ENCODE results near the gene FDXR. TPM values are rescaled to one million over a fixed set of nuclear protein-coding genes. Genes with fewer than 3 reads are reported as not detected.
A peak's percentile ranks its signal among the peaks of the same experiment; 100 is the strongest.

The FDXR gene
- total RNA-seq, 1 donor from 2014 or later = 7.4 TPM

- H3K4me3 Mint-ChIP-seq = no peak overlapping the region
- DNase-seq (ENCODE audit: low spot score) = no peak
- Histone ChIP-seq H3K4me1 (peaks cover 7% of the 10 kb centered on the region), H3K27ac (no peak overlapping the region), H4K20me1 (ENCODE audit: low read depth) (peaks cover 22% of the 10 kb centered on the region), H3K9me3 (ENCODE audit: low read depth) (no peaks in the 10 kb centered on the region), H3K27me3 (peaks cover 99% of the 10 kb centered on the region), H3K79me2 (ENCODE audit: low read depth) (no peaks in the 10 kb centered on the region), H3K9ac (no peak overlapping the region), H2AFZ (replicated peaks) (no peak overlapping the region), H3K36me3 (no peaks in the 10 kb centered on the region), H3K4me3 (no peak overlapping the region), H3F3A (ENCODE audit: low read depth) (peaks cover 4% of the 10 kb centered on the region), H3K4me2 (no peak overlapping the region)
- no peaks in the 10 kb centered on the region for H3K9me3 Mint-ChIP-seq
- peaks cover 62% of the 10 kb centered on the region for H3K27me3 Mint-ChIP-seq (ENCODE audit: insufficient read depth, low read depth)
- no peaks in the 10 kb centered on the region for H3K36me3 Mint-ChIP-seq
- no peak overlapping the region for H3K27ac Mint-ChIP-seq
- peaks cover 13% of the 10 kb centered on the region for H3K4me1 Mint-ChIP-seq
- TF ChIP-seq EZH2 (IDR thresholded peaks at IDR 0.05) (no peak), EZH2phosphoT487 (IDR thresholded peaks at IDR 0.05) (no peak)
- TF ChIP-seq, protein P1, sequence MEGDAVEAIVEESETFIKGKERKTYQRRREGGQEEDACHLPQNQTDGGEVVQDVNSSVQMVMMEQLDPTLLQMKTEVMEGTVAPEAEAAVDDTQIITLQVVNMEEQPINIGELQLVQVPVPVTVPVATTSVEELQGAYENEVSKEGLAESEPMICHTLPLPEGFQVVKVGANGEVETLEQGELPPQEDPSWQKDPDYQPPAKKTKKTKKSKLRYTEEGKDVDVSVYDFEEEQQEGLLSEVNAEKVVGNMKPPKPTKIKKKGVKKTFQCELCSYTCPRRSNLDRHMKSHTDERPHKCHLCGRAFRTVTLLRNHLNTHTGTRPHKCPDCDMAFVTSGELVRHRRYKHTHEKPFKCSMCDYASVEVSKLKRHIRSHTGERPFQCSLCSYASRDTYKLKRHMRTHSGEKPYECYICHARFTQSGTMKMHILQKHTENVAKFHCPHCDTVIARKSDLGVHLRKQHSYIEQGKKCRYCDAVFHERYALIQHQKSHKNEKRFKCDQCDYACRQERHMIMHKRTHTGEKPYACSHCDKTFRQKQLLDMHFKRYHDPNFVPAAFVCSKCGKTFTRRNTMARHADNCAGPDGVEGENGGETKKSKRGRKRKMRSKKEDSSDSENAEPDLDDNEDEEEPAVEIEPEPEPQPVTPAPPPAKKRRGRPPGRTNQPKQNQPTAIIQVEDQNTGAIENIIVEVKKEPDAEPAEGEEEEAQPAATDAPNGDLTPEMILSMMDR (IDR thresholded peaks at IDR 0.05) = no peak
These were observed 17.5 kb downstream of the FDXR start for GRCh38 chr17:74855323-74855722.

DNA sequence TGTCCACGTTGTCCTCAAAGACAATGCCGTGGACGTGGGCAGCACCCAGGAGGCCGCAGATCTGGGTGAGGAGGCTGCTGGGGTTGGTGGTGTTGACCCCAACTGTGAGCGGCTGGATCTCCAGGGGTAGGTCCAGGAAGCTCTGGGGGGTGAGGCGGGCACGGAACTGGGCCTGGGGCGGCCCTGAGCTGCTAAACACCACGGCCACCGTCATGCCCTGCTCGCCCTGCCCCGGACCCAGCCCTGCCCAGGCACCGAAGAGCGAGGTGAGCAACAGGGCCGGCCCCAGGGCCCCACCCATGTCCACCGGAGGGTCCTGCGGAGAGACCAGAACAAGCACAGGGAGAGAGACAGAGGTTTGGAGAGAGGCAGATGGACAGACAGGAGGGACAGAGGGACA is 18.0 kb downstream of the FDXR start:
- H3F3A ChIP-seq (ENCODE audit: low read depth) = peaks cover 4% of the 10 kb centered on the region
- no peaks in the 10 kb centered on the region for H3K36me3 Mint-ChIP-seq
- no peaks in the 10 kb centered on the region for H3K79me2 ChIP-seq (ENCODE audit: low read depth)
- no peak for DNase-seq (ENCODE audit: low spot score)
- H3K27me3 Mint-ChIP-seq (ENCODE audit: insufficient read depth, low read depth) = peaks cover 59% of the 10 kb centered on the region
- H3K9me3 Mint-ChIP-seq = no peaks in the 10 kb centered on the region
- peaks cover 13% of the 10 kb centered on the region for H3K4me1 Mint-ChIP-seq
- H3K27ac Mint-ChIP-seq = no peak overlapping the region
- no peak overlapping the region for H2AFZ ChIP-seq (replicated peaks)
- no peak overlapping the region for H3K27ac ChIP-seq
- H3K4me3 ChIP-seq = no peak overlapping the region
- H3K27me3 ChIP-seq = peaks cover 99% of the 10 kb centered on the region
- peaks cover 7% of the 10 kb centered on the region for H3K4me1 ChIP-seq
- H4K20me1 ChIP-seq (ENCODE audit: low read depth) = peaks cover 17% of the 10 kb centered on the region
- no peak overlapping the region for H3K4me2 ChIP-seq
- H3K9me3 ChIP-seq (ENCODE audit: low read depth) = no peaks in the 10 kb centered on the region
- TF ChIP-seq, protein P1 (IDR thresholded peaks at IDR 0.05) = no peak
- no peak for TF ChIP-seq EZH2phosphoT487 (IDR thresholded peaks at IDR 0.05)
- no peak overlapping the region for H3K9ac ChIP-seq
- no peaks in the 10 kb centered on the region for H3K36me3 ChIP-seq
- H3K4me3 Mint-ChIP-seq = no peak overlapping the region

GRCh38 chr17:74853669-74854068 is 19.1 kb downstream of the FDXR start:
- no peaks in the 10 kb centered on the region for H3K9me3 Mint-ChIP-seq

More at GRCh38 chr17:74853669-74854068, 19.1 kb downstream of the FDXR start:
- no peaks in the 10 kb centered on the region for H3K79me2 ChIP-seq (ENCODE audit: low read depth)
- no peaks in the 10 kb centered on the region for H3K36me3 ChIP-seq
- TF ChIP-seq, protein P1 (IDR thresholded peaks at IDR 0.05) = no peak
- no peak for TF ChIP-seq EZH2phosphoT487 (IDR thresholded peaks at IDR 0.05)
- no peak for TF ChIP-seq EZH2 (IDR thresholded peaks at IDR 0.05)
- peaks cover 7% of the 10 kb centered on the region for H3K4me1 ChIP-seq
- Mint-ChIP-seq H3K36me3 (no peaks in the 10 kb centered on the region), H3K27ac (no peak overlapping the region), H3K4me3 (peak overlapping the region; percentile 81), H3K4me1 (peaks cover 9% of the 10 kb centered on the region), H3K27me3 (ENCODE audit: insufficient read depth, low read depth) (peaks cover 58% of the 10 kb centered on the region)
- H2AFZ ChIP-seq (replicated peaks) = no peak overlapping the region
- DNase-seq (ENCODE audit: low spot score) = no peak
- peaks cover 4% of the 10 kb centered on the region for H3F3A ChIP-seq (ENCODE audit: low read depth)
- no peak overlapping the region for H3K27ac ChIP-seq
- H3K4me3 ChIP-seq = no peak overlapping the region
- H3K9me3 ChIP-seq (ENCODE audit: low read depth) = no peaks in the 10 kb centered on the region
- no peak overlapping the region for H3K4me2 ChIP-seq
- H3K27me3 ChIP-seq = peaks cover 99% of the 10 kb centered on the region
- H3K9ac ChIP-seq = no peak overlapping the region
- peaks cover 7% of the 10 kb centered on the region for H4K20me1 ChIP-seq (ENCODE audit: low read depth)

Data from neural progenitor cell (in vitro differentiated cells).